ENCODE measurements around the gene TMEM163.

GRCh38 chr2:134512734-134513464 is 205.9 kb downstream of the TMEM163 start:
- TF ChIP-seq, protein P1, sequence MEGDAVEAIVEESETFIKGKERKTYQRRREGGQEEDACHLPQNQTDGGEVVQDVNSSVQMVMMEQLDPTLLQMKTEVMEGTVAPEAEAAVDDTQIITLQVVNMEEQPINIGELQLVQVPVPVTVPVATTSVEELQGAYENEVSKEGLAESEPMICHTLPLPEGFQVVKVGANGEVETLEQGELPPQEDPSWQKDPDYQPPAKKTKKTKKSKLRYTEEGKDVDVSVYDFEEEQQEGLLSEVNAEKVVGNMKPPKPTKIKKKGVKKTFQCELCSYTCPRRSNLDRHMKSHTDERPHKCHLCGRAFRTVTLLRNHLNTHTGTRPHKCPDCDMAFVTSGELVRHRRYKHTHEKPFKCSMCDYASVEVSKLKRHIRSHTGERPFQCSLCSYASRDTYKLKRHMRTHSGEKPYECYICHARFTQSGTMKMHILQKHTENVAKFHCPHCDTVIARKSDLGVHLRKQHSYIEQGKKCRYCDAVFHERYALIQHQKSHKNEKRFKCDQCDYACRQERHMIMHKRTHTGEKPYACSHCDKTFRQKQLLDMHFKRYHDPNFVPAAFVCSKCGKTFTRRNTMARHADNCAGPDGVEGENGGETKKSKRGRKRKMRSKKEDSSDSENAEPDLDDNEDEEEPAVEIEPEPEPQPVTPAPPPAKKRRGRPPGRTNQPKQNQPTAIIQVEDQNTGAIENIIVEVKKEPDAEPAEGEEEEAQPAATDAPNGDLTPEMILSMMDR (conservative IDR thresholded peaks at IDR 0.05; ENCODE audit: low read length) = no peak
- no peak for TF ChIP-seq EZH2phosphoT487 (IDR thresholded peaks at IDR 0.05; ENCODE audit: borderline replicate concordance, low read depth, low read length)

All from OCI-LY7 (cell line).